Testis (tissue), 2 donors: ENCODE measurements around the gene GPATCH2.

ENCODE experiments used
- CTCF ChIP-seq, 3 experiments: fragments of 450-650 bp in 2 of 3; fragments of 200-600 bp in 1 of 3; sonication (generic) in 1 of 3; IDR thresholded peaks; one replicate each; pipeline ENCODE4 v1.5.1; 2016 to 2019; ENCODE audit warnings: antibody characterized with exemption in 3 of 3, mild to moderate bottlenecking in 2 of 3, moderate library complexity in 1 of 3
- POLR2A ChIP-seq: fragments of 450-650 bp; IDR thresholded peaks from one replicate; pipeline ENCODE4 v1.6.1; 2017; ENCODE audit warnings: antibody characterized with exemption, mild to moderate bottlenecking, moderate library complexity

- no peak for TF ChIP-seq POLR2A
- TF ChIP-seq CTCF (IDR thresholded peaks at IDR 0.05) = no peak
Observed at GRCh38 chr1:217674028-217674729, 43.3 kb upstream of the GPATCH2 start.
